CD14-positive monocyte (primary cell): Measurements from ENCODE around the gene CCDC92B. TPM values are rescaled to one million over a fixed set of nuclear protein-coding genes. Genes with fewer than 3 reads are reported as not detected.

ENCODE experiments used
- DNase-seq, 3 donors: peaks; one replicate each; pipeline ENCODE4 v3.0.0-alpha.2; 2011 to 2022
- H2AFZ ChIP-seq: 2 replicates; pipeline ENCODE4 v1.6.0; 2012; ENCODE audit warnings: mild to moderate bottlenecking, low read depth, low read length, inconsistent platforms; ENCODE audit not compliant: insufficient read depth, poor library complexity, severe bottlenecking
- H3K27ac ChIP-seq, 2 donors: 1 replicate in 1 of 2; 2 replicates in 1 of 2; pipeline ENCODE4 v1.5.1; 2012 to 2013; ENCODE audit warnings: low read length in 2 of 2, control low read depth in 1 of 2, inconsistent platforms in 1 of 2, low read depth in 1 of 2, mild to moderate bottlenecking in 1 of 2
- H3K27me3 ChIP-seq, 2 donors: one replicate each; pipeline versions ENCODE4 v1.6.0 to v1.6.1; 2011 to 2013; ENCODE audit warnings: low read length in 2 of 2; ENCODE audit not compliant: control insufficient read depth in 2 of 2, insufficient read depth in 2 of 2
- H3K36me3 ChIP-seq, 2 donors: replicated peaks in 1 of 2; 1 replicate in 1 of 2; 2 replicates in 1 of 2; pipeline versions ENCODE4 v1.5.1 to v1.6.1; 2012 to 2013; ENCODE audit warnings: low read length in 2 of 2, control low read depth in 1 of 2, inconsistent platforms in 1 of 2, mild to moderate bottlenecking in 1 of 2; ENCODE audit not compliant: insufficient read depth in 2 of 2, control insufficient read depth in 1 of 2
- H3K4me1 ChIP-seq, 2 donors: 1 replicate in 1 of 2; 2 replicates in 1 of 2; pipeline versions ENCODE4 v1.5.1 to v1.6.1; 2012 to 2013; ENCODE audit warnings: low read length in 2 of 2, control low read depth in 1 of 2, inconsistent platforms in 1 of 2, mild to moderate bottlenecking in 1 of 2, moderate library complexity in 1 of 2; ENCODE audit not compliant: insufficient read depth in 2 of 2, control insufficient read depth in 1 of 2
- H3K4me2 ChIP-seq: replicated peaks from 2 replicates; pipeline ENCODE3; 2012; ENCODE audit warnings: low read length, moderate library complexity, mild to moderate bottlenecking; ENCODE audit not compliant: poor library complexity, severe bottlenecking; ENCODE audit errors: extremely low read depth
- H3K4me3 ChIP-seq, 3 experiments: fragments of 200-600 bp in 1 of 3; sonication (generic) in 1 of 3; replicated peaks in 1 of 3; 1 replicate in 2 of 3; 2 replicates in 1 of 3; pipeline ENCODE4 v1.5.1; 2011 to 2013; ENCODE audit warnings: low read length in 3 of 3, mild to moderate bottlenecking in 3 of 3, control low read depth in 2 of 3, low read depth in 2 of 3, inconsistent platforms in 1 of 3, moderate library complexity in 1 of 3
- H3K79me2 ChIP-seq: 2 replicates; pipeline ENCODE4 v1.6.0; 2012; ENCODE audit warnings: mild to moderate bottlenecking, control low read depth, inconsistent platforms, low read length, moderate library complexity; ENCODE audit not compliant: insufficient read depth
- H3K9ac ChIP-seq: 2 replicates; pipeline ENCODE4 v1.6.0; 2017; ENCODE audit warnings: low read length, mild to moderate bottlenecking; ENCODE audit not compliant: insufficient read depth, poor library complexity, severe bottlenecking
- H3K9me3 ChIP-seq, 2 donors: replicated peaks in 1 of 2; 1 replicate in 1 of 2; 2 replicates in 1 of 2; pipeline versions ENCODE4 v1.5.1 to v1.6.1; 2012 to 2013; ENCODE audit warnings: low read length in 2 of 2, control low read depth in 1 of 2; ENCODE audit not compliant: control insufficient read depth in 1 of 2, insufficient read depth in 1 of 2
- H4K20me1 ChIP-seq: 2 replicates; pipeline ENCODE4 v1.6.0; 2012; ENCODE audit warnings: mild to moderate bottlenecking, low read length, control low read depth, moderate library complexity; ENCODE audit not compliant: insufficient read depth
- H3K27ac Mint-ChIP-seq, 7 donors: one replicate each; pipeline ENCODE4 v1.8.0; 2020; ENCODE audit warnings: mild to moderate bottlenecking in 7 of 7, mixed read lengths in 7 of 7, moderate library complexity in 6 of 7, inconsistent platforms in 2 of 7
- H3K27me3 Mint-ChIP-seq, 3 donors: one replicate each; pipeline ENCODE4 v1.8.0; 2021 to 2022; ENCODE audit warnings: low read depth in 3 of 3, mild to moderate bottlenecking in 3 of 3, mixed read lengths in 3 of 3, moderate library complexity in 3 of 3, inconsistent platforms in 1 of 3
- H3K36me3 Mint-ChIP-seq, 2 donors: one replicate each; pipeline ENCODE4 v1.8.0; 2020; ENCODE audit warnings: mixed read lengths in 2 of 2, inconsistent platforms in 1 of 2, mild to moderate bottlenecking in 1 of 2
- H3K4me1 Mint-ChIP-seq: one replicate; pipeline ENCODE4 v1.8.0; 2020; ENCODE audit warnings: mild to moderate bottlenecking, mixed read lengths
- H3K4me3 Mint-ChIP-seq, 2 donors: one replicate each; pipeline ENCODE4 v1.8.0; 2020; ENCODE audit warnings: mild to moderate bottlenecking in 2 of 2, mixed read lengths in 2 of 2, moderate library complexity in 1 of 2
- H3K9me3 Mint-ChIP-seq, 7 donors: one replicate each; pipeline ENCODE4 v1.8.0; 2020 to 2022; ENCODE audit warnings: mixed read lengths in 7 of 7, mild to moderate bottlenecking in 6 of 7, moderate library complexity in 6 of 7, inconsistent platforms in 2 of 7
- CTCF ChIP-seq: fragments of 200-600 bp; IDR thresholded peaks from one replicate; pipeline ENCODE4 v1.8.0; 2022; ENCODE audit warnings: antibody characterized with exemption, mild to moderate bottlenecking
- WGBS: methylation state at CpG from one replicate; pipeline ENCODE4 v1.1.5; 2013; ENCODE audit warnings: missing lambda C conversion rate; ENCODE audit not compliant: insufficient coverage; 5-methylcytosine and 5-hydroxymethylcytosine counted together
- intact Hi-C, 2 donors: fragments of 100-400 bp; cut with micrococcal nuclease; formaldehyde crosslinking; loops; one replicate each; pipeline versions ENCODE4 v1.15.0 to v1.15.1; 2023
- polyA plus RNA-seq, 3 donors: library from polyadenylated mRNA; depleted of rRNA in 1 of 3; unstranded in 2 of 3; stranded (reverse) in 1 of 3; fragments of 300-500 nt in 2 of 3; fragments of >200 nt in 1 of 3; fragmentation: Illumina TruSeq in 2 of 3; gene quantifications; 1 replicate in 2 of 3; 2 replicates in 1 of 3; pipeline ENCODE4 v1.2.3, GENCODE V29; 2012 to 2021

CCDC92B gene
- polyA plus RNA-seq, 3 donors: not detected

- H3K9ac ChIP-seq: no peak overlapping the region
- H3K27me3 ChIP-seq: no peaks in the 10 kb centered on the region
- H3K4me3 ChIP-seq: no peak overlapping the region
- Mint-ChIP-seq H3K27me3 (no peaks in the 10 kb centered on the region), H3K27ac (peak overlapping the region in 1 of 7 donors; percentile 6), H3K9me3 (no peaks in the 10 kb centered on the region), H3K36me3 (peaks cover 31 to 69% of the 10 kb centered on the region in 2 donors), H3K4me1 (no peaks in the 10 kb centered on the region), H3K4me3 (no peak overlapping the region)
- H3K9me3 ChIP-seq: no peaks in the 10 kb centered on the region
- no peak for TF ChIP-seq CTCF
- intact Hi-C loops: no loop called here
- peaks cover 54 to 77% of the 10 kb centered on the region in 2 donors for H3K36me3 ChIP-seq
- no peak overlapping the region for H3K27ac ChIP-seq
- H3K4me2 ChIP-seq: no peak overlapping the region
- no peak overlapping the region for H2AFZ ChIP-seq
- peaks cover 2% of the 10 kb centered on the region for H4K20me1 ChIP-seq
- no peak for DNase-seq
- 83% methylated on average over 31 of the region's 37 CpGs for WGBS
- no peaks in the 10 kb centered on the region for H3K4me1 ChIP-seq
- H3K79me2 ChIP-seq: no peaks in the 10 kb centered on the region
These were observed 55.7 kb downstream of the CCDC92B start for GRCh38 chr17:2693561-2694380.

- no peak overlapping the region for H2AFZ ChIP-seq
- no peak overlapping the region for H3K4me3 ChIP-seq
- Mint-ChIP-seq H3K36me3 (peaks cover 23 to 59% of the 10 kb centered on the region in 2 donors), H3K9me3 (no peaks in the 10 kb centered on the region), H3K27ac (no peak overlapping the region), H3K4me1 (no peaks in the 10 kb centered on the region), H3K27me3 (no peaks in the 10 kb centered on the region), H3K4me3 (no peak overlapping the region)
- H3K27me3 ChIP-seq: no peaks in the 10 kb centered on the region
- intact Hi-C loops: no loop called here
- H3K79me2 ChIP-seq: no peaks in the 10 kb centered on the region
- no peak for TF ChIP-seq CTCF
- H3K9me3 ChIP-seq: no peaks in the 10 kb centered on the region
- 100% methylated on average over 4 of the region's 14 CpGs for WGBS
- peaks cover 45 to 66% of the 10 kb centered on the region in 2 donors for H3K36me3 ChIP-seq
- no peaks in the 10 kb centered on the region for H3K4me1 ChIP-seq
- H4K20me1 ChIP-seq: peaks cover 7% of the 10 kb centered on the region
- H3K9ac ChIP-seq: no peak overlapping the region
- no peak for DNase-seq
- no peak overlapping the region for H3K4me2 ChIP-seq
- H3K27ac ChIP-seq: no peak overlapping the region
These were observed 56.7 kb downstream of the CCDC92B start for GRCh38 chr17:2692781-2693135.
